ENCODE measurements around the gene CXCL9.

- TF ChIP-seq CTCF (IDR thresholded peaks at IDR 0.05) (no peak), POLR2A (IDR thresholded peaks at IDR 0.05) (no peak)
Observed at GRCh38 chr4:75973766-75974165, 33.5 kb downstream of the CXCL9 start.
